ENCODE data around the gene NKX2-4. TPM values are rescaled to one million over a fixed set of nuclear protein-coding genes. Genes with fewer than 3 reads are reported as not detected.

The NKX2-4 gene
- total and polyA plus RNA-seq, 2 of the 13 experiments (the other 11 are each of a cell fraction or from before 2014, with no cell fraction given): not detected

- Histone ChIP-seq H3K9me3 (ENCODE audit: low read length) (no peaks in the 10 kb centered on the region), H3K79me2 (ENCODE audit: insufficient read depth, low read length) (no peaks in the 10 kb centered on the region), H3K27ac (ENCODE audit: extremely low read length, insufficient read depth, low read length) (peak overlapping the region; percentile 88), H3K9ac (ENCODE audit: insufficient read depth, low read depth, low read length) (no peak overlapping the region), H3K36me3 (replicated peaks in 1 of 2; ENCODE audit: control insufficient read depth in 1 of 2, insufficient read depth in 2 of 2, low read length in 2 of 2) (peaks cover 19 to 55% of the 10 kb centered on the region in 2 experiments), H4K20me1 (ENCODE audit: insufficient read depth, low read length) (no peaks in the 10 kb centered on the region), H3K4me1 (ENCODE audit: insufficient read depth, low read length) (peaks cover 48% of the 10 kb centered on the region), H3K4me2 (ENCODE audit: low read depth, low read length) (no peak overlapping the region), H2AFZ (ENCODE audit: low read length) (no peak overlapping the region), H3K4me3 (replicated peaks in 1 of 3; ENCODE audit: insufficient read depth in 1 of 3, low read depth in 2 of 3, low read length in 3 of 3) (no peak overlapping the region), H3K27me3 (ENCODE audit: control insufficient read depth in 1 of 2, insufficient read depth in 2 of 2, low read length in 2 of 2) (no peaks in the 10 kb centered on the region)
- FAIRE-seq: no peak
- 96% methylated on average over 5 of the region's 5 CpGs for WGBS (ENCODE audit: low lambda C conversion rate)
- in situ Hi-C loops (cut with HindIII; ENCODE audit: extremely low pct_ligation_motif_present, low pct_unique_long_range_greater_than_20kb) (no loop called here), intact Hi-C loops (cut with micrococcal nuclease; ENCODE audit: unreplicated experiment) (loop anchor here (5.0 kb wide), 1 partner anchor 121 kb away; no protein-coding TSS in a partner anchor)
- ATAC-seq: no peak
- BruUV-seq (replicated peaks): no TSS peak
- DNase-seq (ENCODE audit: low spot score): no peak
- ChIA-PET POLR2A (no interaction called here), CTCF (ENCODE audit: low intra/inter-chr PET ratio, low total read pairs) (no interaction called here)
- no peak for TF ChIP-seq KLF11 (CRISPR knock-in tag; IDR thresholded peaks at IDR 0.05)
- TF ChIP-seq SIX1 (CRISPR knock-in tag; IDR thresholded peaks at IDR 0.05; ENCODE audit: borderline replicate concordance): no peak
- no peak for TF ChIP-seq ZNF703 (CRISPR knock-in tag; IDR thresholded peaks at IDR 0.05; ENCODE audit: borderline replicate concordance)
- no peak for TF ChIP-seq NFIC (IDR thresholded peaks at IDR 0.05; ENCODE audit: low read length)
- TF ChIP-seq ZNF512 (CRISPR knock-in tag; IDR thresholded peaks at IDR 0.05): no peak
- TF ChIP-seq ZNF354B (CRISPR knock-in tag; IDR thresholded peaks at IDR 0.05): no peak
- TF ChIP-seq ZNF121 (CRISPR knock-in tag; IDR thresholded peaks at IDR 0.05): no peak
- TF ChIP-seq ZNF652 (CRISPR knock-in tag; IDR thresholded peaks at IDR 0.05; ENCODE audit: borderline replicate concordance, low read depth): peak; percentile 52; the same call in 1 of the 2 replicates
- TF ChIP-seq MLXIP (CRISPR knock-in tag; IDR thresholded peaks at IDR 0.05; ENCODE audit: borderline replicate concordance): 0 out of 2 replicates have a peak, but pooled peaks have one; percentile 35
- TF ChIP-seq SNAPC2 (CRISPR knock-in tag; IDR thresholded peaks at IDR 0.05): no peak
- peak; percentile 41 for TF ChIP-seq ZNF18 (CRISPR knock-in tag; IDR thresholded peaks at IDR 0.05; ENCODE audit: insufficient replicate concordance)
- no peak for TF ChIP-seq ZSCAN5A (CRISPR knock-in tag; IDR thresholded peaks at IDR 0.05; ENCODE audit: borderline replicate concordance)
- no peak for TF ChIP-seq HNRNPK (IDR thresholded peaks at IDR 0.05; ENCODE audit: low read depth, low read length, poor library complexity, severe bottlenecking)
- TF ChIP-seq HOXD1 (CRISPR knock-in tag; IDR thresholded peaks at IDR 0.05): no peak
- no peak for TF ChIP-seq FOXK2 (IDR thresholded peaks at IDR 0.05)
Observed at GRCh38 chr20:21358737-21359136, 38.6 kb downstream of the NKX2-4 start.

Data from HepG2 (cell line).